TTC549 (cell line): ENCODE results near the gene BMP15.

ENCODE experiments used
- FAIRE-seq: peaks from 2 replicates; lab custom pipeline; 2012; peaks lifted over from hg19 to GRCh38; lab: Jason Lieb, UNC

BMP15 gene

DNA sequence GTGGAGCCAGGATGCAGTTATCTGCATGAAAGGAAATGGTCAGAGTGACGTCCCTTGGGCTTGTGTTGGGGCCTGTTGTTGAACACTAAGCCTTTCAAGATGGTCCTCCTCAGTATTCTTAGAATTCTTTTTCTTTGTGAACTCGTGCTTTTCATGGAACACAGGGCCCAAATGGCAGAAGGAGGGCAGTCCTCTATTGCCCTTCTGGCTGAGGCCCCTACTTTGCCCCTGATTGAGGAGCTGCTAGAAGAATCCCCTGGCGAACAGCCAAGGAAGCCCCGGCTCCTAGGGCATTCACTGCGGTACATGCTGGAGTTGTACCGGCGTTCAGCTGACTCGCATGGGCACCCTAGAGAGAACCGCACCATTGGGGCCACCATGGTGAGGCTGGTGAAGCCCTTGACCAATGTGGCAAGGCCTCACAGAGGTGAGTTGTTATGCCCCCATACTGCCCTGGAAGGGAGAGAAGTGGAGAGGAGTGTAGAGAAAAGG is at the start of gene BMP15:
TSS of gene BMP15 (plus strand) at position 51 of the 492 bp plus-strand sequence. CDS start at position 100, 49 bp downstream.
- no peak for FAIRE-seq

DNA sequence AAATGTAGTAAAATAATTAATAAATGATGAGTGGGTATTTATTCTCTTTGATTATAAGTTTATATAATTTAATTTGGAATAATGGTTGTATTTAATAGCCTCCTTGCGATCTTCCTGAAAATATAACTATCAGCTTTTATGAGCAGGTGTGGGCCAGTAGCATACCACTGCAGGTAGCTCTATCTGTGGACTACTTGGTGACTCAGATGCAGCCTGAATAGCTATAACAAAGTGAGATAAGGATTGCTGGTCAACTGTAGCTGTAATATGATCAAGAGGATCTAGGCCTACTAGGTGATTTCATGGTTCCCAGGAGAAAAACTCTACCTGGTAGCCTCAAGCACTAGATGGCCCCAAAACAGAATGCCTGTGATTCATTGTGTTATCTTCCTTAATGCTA is 47.1 kb upstream of the BMP15 start:
- FAIRE-seq, result no peak

DNA sequence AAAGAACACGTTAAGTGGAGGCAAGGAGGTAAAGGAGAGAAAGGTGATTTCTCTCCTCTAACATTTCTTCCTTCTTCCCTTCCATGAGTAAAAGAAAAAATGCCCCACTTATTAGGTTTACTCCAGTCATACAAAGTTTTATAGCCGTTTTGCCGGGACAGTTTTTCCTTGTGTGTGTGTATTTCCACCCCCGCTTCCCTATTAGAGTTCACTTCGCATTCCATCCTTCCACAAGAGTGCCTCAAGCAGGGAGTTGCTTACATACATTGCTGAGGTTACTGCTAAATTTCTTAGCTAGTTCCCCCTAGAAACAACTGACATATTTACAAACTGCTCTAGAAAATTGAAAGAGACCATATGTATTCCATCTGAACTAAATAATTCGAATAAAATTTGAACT is 45.2 kb upstream of the BMP15 start:
- FAIRE-seq, result no peak

DNA sequence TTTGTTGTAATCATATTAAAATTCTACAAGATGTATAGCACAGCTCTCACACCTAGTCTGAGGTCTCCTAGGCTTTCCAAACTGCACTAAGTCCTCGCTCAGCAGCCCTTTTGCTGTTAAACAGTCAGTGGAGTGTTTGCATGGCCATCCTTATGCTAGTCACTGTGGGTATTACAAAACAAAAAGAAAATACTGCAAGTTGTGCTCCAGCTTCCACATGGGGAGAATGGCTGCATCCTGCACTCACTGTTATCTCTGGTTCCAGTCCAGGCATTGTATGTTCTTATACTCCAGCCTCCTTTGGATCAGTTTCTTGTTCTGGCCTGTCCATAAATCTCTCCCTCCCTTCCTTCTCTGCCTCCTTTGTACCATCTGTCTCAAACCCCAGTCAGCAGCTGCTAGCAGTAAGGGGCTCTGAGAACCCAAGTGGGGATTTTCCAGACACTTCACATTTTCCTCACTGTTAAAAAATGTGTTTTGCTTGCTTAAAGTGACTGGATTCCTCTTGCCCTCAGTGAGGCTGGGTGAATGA is 38.5 kb upstream of the BMP15 start:
- no peak for FAIRE-seq

DNA sequence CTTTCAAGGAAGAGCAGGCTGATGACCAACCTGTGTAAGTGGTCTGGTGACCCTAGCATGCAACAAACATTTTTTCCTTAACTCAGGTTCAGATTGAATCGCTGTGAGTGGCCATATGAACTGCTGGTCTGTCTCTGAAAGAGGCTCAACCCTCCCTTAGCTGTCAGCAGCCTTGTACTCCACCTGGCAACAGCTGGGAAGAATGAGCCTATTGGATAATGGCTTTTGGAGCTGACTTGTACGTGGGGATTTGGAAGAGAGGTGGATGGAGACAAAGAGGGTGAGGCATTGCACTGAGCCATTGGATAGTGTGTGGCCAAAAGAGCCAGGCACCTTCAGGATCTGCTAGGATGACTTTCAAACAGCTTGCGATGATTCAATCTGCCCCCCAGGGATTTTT is 35.7 kb upstream of the BMP15 start:
- FAIRE-seq, result no peak

DNA sequence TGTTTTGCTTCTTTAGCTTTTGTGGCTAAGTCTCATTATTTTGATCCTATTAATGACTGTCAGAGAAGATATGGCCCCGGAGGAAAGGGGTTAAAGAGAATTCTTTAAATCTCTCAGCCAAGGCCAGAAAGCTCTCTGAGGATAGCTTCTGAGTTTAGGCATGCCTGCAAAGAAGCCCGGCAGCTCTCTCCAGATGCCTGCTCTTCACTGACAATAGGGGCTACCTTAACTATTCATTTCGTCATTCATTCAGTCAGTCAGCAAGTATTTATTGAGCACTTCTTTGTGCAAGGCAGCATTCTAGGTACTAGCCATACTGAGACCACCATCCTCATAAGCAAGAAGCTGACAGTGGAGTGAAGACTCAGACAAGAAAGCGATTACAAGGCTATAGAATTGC is 34.0 kb upstream of the BMP15 start:
- FAIRE-seq, result no peak

DNA sequence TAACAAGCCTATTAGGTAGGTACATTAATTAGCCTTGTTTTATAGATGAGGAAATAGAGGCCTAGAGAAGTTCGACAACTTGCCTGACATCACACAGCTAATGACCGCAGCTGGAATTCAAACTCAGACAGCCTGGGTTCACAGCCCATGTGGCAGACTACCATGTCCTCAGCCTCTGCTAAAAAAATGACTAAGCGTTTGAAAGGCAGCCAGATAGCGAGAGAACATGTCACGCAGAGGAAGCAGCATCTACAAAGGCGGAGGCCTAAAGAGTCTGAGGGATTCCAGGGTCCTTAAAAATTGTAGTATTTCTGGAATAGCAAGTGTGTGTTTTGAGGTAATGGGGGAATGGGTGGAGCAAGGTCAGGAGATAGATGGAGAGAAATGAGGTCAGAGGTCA is 33.2 kb upstream of the BMP15 start:
- FAIRE-seq, result no peak

DNA sequence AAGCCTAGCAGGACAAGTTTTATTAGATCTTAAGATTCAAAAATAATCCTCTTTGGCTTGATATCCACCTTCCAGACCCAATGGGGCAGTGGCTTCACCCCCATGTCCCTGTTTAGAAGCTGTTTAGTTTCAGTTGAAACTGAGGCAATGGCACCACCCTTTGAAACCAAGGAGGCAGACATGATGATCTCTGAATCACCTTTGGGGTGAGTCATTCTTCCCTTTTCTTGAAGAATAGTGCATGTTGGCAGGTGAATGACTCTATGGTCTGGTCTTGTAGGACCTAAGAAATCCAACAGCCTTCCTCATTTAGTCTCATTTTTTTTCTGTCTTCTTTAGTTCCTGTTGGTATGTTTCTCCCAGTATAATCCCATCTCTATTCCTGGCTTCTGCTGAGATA is 29.5 kb upstream of the BMP15 start:
- FAIRE-seq, result no peak

DNA sequence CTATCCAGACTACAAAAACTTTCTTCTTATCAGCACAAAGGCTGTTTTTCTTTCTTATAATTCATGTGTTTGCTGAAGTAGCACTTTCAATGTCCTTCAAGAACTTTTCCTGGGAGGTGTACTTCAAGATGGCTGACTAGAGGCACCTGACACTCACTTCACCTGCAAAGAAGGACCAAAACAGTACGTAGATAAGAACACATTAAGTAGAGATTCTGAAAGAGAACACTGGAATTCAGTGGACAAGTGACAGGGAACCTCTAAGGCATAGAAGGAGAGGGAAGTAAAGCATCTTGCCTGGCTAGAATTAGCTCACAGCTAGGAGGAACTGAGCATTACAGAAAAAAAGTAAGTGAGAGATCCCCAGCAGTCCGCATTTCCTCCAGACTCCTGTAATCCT is 21.7 kb upstream of the BMP15 start:
- no peak for FAIRE-seq

DNA sequence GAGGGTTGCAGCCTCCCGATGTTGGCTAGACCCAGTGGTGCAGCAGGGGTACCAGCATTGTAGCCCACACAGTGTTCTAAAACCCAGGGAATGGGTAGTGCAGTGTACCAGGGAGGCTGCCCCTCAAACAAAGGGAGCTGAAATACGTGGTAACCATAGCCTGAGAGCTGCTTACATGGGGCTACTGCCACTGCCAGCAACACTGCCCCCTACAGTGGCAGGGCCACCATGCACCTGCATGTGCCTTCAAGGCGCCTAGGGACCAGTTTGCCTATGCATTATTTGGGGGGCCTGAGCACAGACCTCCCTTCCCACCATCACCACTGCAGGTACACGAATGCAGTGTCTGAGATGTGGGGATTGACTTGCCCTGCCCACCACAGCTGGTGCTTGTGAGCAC is 21.0 kb upstream of the BMP15 start:
- FAIRE-seq, result no peak

DNA sequence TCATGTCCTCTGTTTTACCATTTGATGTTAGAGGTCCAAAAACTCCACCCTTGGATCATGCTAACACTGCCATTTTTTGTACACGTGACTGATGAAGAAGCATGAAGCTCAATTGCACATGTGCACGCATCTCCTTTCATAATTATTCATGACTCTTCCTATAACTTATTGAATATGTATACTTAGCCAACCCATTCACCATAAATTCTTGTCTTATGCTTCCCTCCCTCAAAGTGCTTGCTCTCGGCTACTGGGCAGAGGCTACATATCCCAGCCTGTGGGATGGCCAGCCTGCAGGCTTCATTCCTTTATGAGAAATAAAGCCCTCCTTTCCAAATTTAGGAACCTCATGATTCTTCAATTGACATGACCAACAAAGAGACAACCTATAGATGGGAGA is 17.5 kb upstream of the BMP15 start:
- FAIRE-seq, result no peak

DNA sequence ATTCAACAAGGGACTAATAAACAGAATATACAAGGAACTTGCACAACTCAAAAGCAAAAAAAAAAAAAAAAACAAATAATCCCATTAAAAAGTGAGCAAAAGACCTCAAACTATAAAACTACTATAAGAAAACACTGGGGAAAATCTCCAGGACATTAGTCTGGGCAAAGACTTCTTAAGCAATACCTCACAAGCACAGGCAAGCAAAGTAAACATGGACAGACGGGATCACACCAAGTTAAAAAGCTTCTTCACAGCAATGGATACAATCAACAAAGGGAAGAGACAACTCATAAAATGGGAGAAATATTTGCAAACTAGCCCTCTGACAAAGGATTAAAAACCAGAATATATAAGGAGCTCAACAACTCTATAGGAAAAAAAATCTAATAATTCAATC is 17.1 kb upstream of the BMP15 start:
- no peak for FAIRE-seq

DNA sequence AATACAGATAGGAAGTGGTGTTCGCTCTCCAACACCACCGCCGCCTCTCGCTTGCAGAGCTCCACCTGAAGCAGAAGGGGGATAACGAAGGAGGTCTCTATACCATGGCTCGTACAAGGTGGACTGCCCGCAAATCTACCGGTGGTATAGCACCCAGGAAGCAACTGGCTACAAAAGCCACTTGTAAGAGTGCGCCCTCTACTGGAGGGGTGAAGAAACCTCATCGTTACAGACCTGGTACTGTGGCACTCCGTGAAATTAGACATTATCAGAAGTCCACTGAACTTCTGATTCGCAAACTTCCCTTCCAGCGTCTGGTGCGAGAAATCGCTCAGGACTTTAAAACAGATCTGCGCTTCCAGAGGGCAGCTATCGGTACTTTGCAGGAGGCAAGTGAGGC is 5.2 kb upstream of the BMP15 start:
- no peak for FAIRE-seq

DNA sequence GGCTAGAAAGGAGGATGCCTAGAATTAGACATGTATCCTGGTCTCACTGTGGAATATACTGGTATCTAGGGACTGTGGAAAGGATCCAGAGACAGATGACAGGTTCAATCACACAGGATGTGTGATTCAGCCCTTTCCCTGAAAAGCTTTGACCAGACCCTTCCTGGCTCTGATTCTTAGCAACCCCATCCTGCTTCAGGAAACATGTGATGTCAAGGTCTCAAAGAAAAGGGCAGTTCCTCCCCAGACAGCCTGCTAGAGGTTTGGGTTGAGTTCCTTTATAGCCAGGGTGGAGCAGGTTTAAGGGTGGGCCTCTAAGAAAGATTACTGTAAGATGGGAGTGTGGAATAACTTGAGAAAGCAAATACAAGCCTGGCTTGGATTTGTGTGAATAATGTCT is 3.0 kb downstream of the BMP15 start:
- FAIRE-seq, result no peak

DNA sequence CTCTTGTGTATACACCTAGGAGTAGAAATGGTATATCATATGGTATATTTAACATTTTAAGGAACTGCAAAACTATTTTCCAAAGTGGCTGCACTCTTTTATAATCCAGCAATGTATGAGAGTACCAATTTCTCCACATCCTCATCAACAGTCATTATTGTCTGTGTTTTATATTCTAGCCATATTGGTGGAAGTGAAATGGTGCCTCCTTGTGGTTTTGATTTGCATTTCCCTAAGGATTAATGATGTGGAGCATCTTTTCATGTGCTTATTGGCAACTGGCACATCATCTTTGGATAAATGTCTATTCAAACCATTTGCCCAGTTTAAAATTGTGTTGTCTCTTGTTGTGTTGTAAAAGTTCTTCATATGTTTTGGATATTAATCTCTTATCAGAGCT is 9.6 kb downstream of the BMP15 start:
- no peak for FAIRE-seq

DNA sequence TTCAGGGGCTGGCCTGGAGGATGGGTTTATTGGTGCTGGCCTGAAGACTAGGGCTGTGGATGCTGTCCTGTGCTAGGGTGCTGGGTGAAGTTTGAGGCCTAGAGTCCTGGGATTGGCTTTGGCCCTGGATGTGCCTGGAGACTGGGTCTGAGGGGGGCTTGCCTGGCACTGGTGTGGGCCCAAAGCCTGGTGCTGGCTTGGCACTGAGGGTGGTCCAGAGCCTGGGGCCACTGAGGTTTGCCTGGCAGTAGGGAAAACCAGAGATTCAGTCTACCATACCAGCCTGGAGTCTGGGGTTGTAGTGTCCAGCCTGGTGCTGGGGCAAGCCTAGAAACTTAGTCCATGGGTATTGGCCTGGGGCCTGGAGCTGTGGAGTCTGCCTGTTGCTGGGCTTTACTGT is 16.6 kb downstream of the BMP15 start:
- FAIRE-seq, result no peak

DNA sequence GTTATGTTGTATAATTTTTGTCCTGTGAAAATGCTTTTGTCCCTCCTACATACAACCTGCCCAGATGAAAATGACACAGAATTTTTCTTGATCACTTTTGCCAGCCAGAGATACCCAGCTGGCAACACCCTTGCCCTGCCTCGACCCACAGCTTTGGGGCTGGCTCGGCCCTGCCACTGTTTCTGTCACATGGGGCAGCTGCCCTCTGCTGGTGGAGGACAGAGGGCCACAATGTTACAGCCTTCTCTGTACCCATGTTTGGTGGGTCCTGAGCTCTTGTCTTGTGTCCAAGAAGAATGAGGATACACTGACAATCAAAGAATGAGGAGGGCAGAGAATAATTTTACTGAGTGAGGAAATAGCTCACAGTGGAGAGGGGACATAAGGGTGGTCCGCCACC is 31.1 kb downstream of the BMP15 start:
- no peak for FAIRE-seq

DNA sequence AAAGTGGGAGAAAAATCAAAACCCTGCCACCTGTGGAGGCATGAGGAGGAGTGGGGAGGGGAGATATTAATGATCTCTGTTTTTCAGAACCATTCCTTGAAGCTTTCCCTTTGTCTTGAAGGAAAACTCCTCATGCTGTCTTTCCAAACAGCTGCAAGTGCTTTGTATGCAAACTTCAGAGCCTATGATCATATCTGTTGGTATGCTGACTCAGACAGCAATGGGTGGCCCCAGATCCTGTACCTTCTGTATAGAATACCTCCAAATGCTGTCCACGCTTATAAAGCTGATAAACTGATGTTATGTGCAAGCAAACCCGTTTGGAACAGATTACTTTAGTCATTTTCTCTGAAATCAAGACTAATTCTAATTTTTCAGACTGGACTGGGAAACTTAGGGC is 31.9 kb downstream of the BMP15 start:
- FAIRE-seq, result no peak

DNA sequence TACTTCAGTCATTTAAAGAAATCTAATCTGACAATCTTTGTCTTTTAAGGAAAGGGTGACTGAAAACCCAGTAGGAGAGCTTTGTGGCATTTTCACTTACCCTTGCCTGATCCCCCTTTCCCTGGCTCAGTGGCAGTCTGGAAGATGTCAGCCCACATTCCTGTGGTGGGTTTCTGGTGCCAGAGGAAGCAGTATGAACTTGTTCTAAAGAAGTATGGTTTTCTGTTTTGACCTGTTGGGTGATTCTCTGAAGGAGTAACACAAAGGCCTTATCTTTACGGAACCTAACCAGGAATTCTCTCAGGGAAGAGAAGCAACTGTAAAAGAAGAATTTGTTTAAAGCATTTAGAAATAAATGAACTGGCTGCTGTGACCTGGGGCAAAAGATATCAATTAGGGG is 41.9 kb downstream of the BMP15 start:
- no peak for FAIRE-seq

DNA sequence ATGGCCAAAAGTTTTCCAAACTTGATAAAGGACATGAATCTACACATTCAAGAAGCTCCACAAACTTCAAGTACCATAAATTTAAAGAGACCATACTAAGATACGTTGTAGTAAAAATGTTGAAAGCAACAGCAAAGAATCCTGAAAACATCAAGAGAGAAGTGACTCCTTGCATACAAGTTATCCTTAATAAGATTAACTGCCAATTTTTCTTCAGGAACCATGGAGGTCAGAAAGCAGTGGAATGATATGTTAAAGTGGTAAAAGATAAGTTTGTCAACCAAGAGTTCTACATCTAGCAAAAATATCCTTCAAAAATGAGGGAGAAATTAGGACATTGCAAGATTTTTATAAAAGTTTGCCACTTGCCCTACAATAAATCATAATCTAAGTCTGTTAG is 43.3 kb downstream of the BMP15 start:
- no peak for FAIRE-seq

DNA sequence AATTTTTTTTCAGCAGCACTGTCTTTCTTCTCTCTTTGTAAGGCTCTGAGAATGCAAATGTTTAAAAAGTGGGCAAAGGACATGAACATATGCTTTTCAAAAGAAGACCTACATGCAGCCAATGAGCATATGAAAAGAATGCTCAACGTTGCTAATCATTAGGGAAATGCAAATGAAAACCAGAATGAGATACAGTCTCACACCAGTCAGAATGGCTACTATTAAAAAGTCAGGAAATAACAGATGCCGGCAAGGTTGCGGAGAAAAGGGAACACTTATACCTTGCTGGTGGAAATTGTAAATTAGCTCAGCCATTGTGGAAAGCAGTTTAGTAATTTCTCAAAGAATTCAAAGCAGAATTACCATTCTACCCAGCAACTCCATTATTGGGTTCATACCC is 51.6 kb downstream of the BMP15 start:
- FAIRE-seq, result no peak

DNA sequence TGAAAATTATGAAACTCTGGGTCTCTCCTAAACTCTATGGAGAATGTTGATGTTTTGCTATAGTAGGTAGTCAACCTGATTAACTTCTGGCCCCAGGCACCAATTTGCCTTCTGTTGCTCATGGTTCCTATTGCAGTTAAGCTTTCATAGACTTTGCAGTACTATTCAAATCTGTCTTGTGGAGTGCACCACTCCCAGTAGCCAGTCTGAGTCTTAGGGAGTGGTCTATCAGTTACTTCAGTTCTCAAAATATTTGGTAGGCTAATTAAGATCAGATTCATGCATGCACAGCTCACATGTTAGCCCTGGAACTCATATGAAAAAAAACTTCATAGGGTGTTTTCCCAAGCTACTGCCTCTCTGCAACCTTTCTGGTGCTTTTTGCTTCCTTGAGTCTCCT is 53.3 kb downstream of the BMP15 start:
- FAIRE-seq, result no peak
